ENCODE data around the gene NR5A1.

Gene NR5A1

GRCh38 chr9:124505901-124506346, 1.3 kb downstream of the NR5A1 start:
- Histone ChIP-seq H3K9ac (ENCODE audit: low read length) (no peak overlapping the region), H2AFZ (ENCODE audit: low read length) (no peak overlapping the region), H3F3A (ENCODE audit: insufficient read depth, low read length) (no peaks in the 10 kb centered on the region), H3K4me1 (ENCODE audit: low read length) (no peaks in the 10 kb centered on the region), H4K20me1 (ENCODE audit: insufficient read depth, low read length) (no peaks in the 10 kb centered on the region), H3K9me2 (replicated peaks; ENCODE audit: insufficient read depth, low read length) (no peaks in the 10 kb centered on the region), H3K79me2 (ENCODE audit: low read length) (no peaks in the 10 kb centered on the region), H3K9me3 (replicated peaks; ENCODE audit: insufficient read depth, low read length) (no peaks in the 10 kb centered on the region), H3K4me3 (ENCODE audit: low read length) (no peak overlapping the region), H3K27ac (ENCODE audit: low read length) (no peak overlapping the region), H3K36me3 (replicated peaks; ENCODE audit: insufficient read depth, low read length) (no peaks in the 10 kb centered on the region), H3K4me2 (ENCODE audit: low read depth, low read length) (no peak overlapping the region), H3K27me3 (replicated peaks; ENCODE audit: insufficient read depth, low read length) (peaks cover 33% of the 10 kb centered on the region)
- no peak for DNase-seq
- no peak for TF ChIP-seq CTCF (IDR thresholded peaks at IDR 0.05; ENCODE audit: low read length)
- TF ChIP-seq EZH2 (optimal IDR thresholded peaks at IDR 0.05; ENCODE audit: low read depth, low read length) = no peak
- no peak for TF ChIP-seq EZH2phosphoT487 (IDR thresholded peaks at IDR 0.05; ENCODE audit: low read length)

GRCh38 chr9:124505006-124505900, 1.9 kb downstream of the NR5A1 start:
- no peak overlapping the region for H3K4me3 ChIP-seq (ENCODE audit: low read length)
- no peaks in the 10 kb centered on the region for H3K9me3 ChIP-seq (replicated peaks; ENCODE audit: insufficient read depth, low read length)
- H3K36me3 ChIP-seq (replicated peaks; ENCODE audit: insufficient read depth, low read length) = no peaks in the 10 kb centered on the region
- no peaks in the 10 kb centered on the region for H3K4me1 ChIP-seq (ENCODE audit: low read length)
- DNase-seq = no peak
- H3K79me2 ChIP-seq (ENCODE audit: low read length) = no peaks in the 10 kb centered on the region
- no peaks in the 10 kb centered on the region for H3F3A ChIP-seq (ENCODE audit: insufficient read depth, low read length)
- no peak overlapping the region for H2AFZ ChIP-seq (ENCODE audit: low read length)
- H3K27ac ChIP-seq (ENCODE audit: low read length) = no peak overlapping the region
- H3K9me2 ChIP-seq (replicated peaks; ENCODE audit: insufficient read depth, low read length) = no peaks in the 10 kb centered on the region
- no peak overlapping the region for H3K4me2 ChIP-seq (ENCODE audit: low read depth, low read length)
- H3K27me3 ChIP-seq (replicated peaks; ENCODE audit: insufficient read depth, low read length) = peaks cover 39% of the 10 kb centered on the region
- no peak overlapping the region for H3K9ac ChIP-seq (ENCODE audit: low read length)
- no peak for TF ChIP-seq EZH2phosphoT487 (IDR thresholded peaks at IDR 0.05; ENCODE audit: low read length)
- TF ChIP-seq EZH2 (optimal IDR thresholded peaks at IDR 0.05; ENCODE audit: low read depth, low read length) = no peak
- TF ChIP-seq CTCF (IDR thresholded peaks at IDR 0.05; ENCODE audit: low read length) = no peak
- no peaks in the 10 kb centered on the region for H4K20me1 ChIP-seq (ENCODE audit: insufficient read depth, low read length)

- no peak overlapping the region for H3K4me3 ChIP-seq (ENCODE audit: low read length)
- no peak for DNase-seq
- no peak overlapping the region for H3K9ac ChIP-seq (ENCODE audit: low read length)
- TF ChIP-seq CTCF (IDR thresholded peaks at IDR 0.05; ENCODE audit: low read length) = no peak
- no peak for TF ChIP-seq EZH2 (optimal IDR thresholded peaks at IDR 0.05; ENCODE audit: low read depth, low read length)
- no peak for TF ChIP-seq EZH2phosphoT487 (IDR thresholded peaks at IDR 0.05; ENCODE audit: low read length)
- no peak overlapping the region for H3K4me2 ChIP-seq (ENCODE audit: low read depth, low read length)
- H3K27me3 ChIP-seq (replicated peaks; ENCODE audit: insufficient read depth, low read length) = peaks cover 46% of the 10 kb centered on the region
- H3K9me2 ChIP-seq (replicated peaks; ENCODE audit: insufficient read depth, low read length) = no peaks in the 10 kb centered on the region
- no peak overlapping the region for H2AFZ ChIP-seq (ENCODE audit: low read length)
- H3K4me1 ChIP-seq (ENCODE audit: low read length) = no peaks in the 10 kb centered on the region
- H4K20me1 ChIP-seq (ENCODE audit: insufficient read depth, low read length) = no peaks in the 10 kb centered on the region
- no peaks in the 10 kb centered on the region for H3F3A ChIP-seq (ENCODE audit: insufficient read depth, low read length)
- no peaks in the 10 kb centered on the region for H3K36me3 ChIP-seq (replicated peaks; ENCODE audit: insufficient read depth, low read length)
- H3K27ac ChIP-seq (ENCODE audit: low read length) = no peak overlapping the region
- no peaks in the 10 kb centered on the region for H3K79me2 ChIP-seq (ENCODE audit: low read length)
- no peaks in the 10 kb centered on the region for H3K9me3 ChIP-seq (replicated peaks; ENCODE audit: insufficient read depth, low read length)
These were observed 2.6 kb downstream of the NR5A1 start for GRCh38 chr9:124504530-124505005.
